GM21529 (cell line): ENCODE measurements around the gene CRACR2A.

Experiments
- ATAC-seq: cut with Tn5 transposase; IDR thresholded peaks from one replicate; pipeline ENCODE4 v1.9.1; 2021; ENCODE audit not compliant: unreplicated experiment

Gene CRACR2A

DNA sequence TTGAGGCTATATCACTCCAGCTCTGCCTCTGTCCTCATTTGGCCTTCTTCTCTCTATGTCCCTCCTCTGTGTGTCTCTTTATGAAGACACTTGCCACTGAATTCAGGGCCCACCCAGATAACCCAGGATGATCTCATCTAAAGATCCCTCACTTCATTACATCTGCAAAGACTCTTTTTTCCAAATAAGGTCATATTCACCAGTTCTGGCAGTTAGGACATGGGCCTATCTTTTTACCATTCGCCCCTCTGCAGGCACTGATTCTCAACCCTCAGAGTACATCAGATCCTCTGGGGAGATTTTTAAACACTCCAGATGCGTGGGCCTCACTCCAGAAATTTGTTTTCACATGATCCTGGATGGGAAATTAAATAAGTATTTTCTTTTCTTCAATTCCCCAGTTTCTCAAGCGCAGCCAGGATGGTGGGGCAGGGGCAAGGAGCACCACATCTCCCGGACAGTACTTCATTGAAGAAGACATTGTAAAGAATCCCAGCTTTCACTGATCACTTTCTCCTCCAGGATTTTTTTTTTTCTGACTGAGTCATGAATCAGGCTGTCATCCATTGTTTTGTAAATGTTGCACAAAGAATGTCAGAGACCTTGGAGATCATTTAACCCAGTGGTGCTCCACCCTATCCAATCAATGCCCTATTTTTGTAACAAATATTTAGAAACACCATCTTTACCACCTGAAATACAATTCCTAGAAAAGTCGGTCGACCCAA is 27.4 kb downstream of the CRACR2A start:
- no peak for ATAC-seq

GRCh38 chr12:3723916-3724805 is 28.7 kb downstream of the CRACR2A start:
- ATAC-seq = no peak

DNA sequence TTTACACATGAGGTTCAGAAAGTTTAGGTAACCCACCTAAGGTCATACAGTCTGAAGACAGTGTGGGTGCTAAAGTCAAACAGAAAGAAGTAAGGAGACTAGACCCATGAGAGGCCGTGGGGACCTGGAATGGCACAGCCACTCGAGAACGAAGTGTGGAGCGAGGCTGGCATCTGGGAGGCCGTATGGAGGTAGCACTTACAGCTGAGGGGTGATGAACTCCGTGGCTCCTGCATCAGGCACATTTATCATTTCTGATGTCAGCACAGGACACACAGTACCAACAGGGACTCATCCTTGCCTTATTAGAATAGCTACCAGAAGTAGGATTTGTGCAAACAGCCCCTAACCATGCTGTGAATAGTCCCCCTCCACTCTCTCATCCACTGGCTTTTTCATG is 30.5 kb downstream of the CRACR2A start:
- ATAC-seq = no peak

DNA sequence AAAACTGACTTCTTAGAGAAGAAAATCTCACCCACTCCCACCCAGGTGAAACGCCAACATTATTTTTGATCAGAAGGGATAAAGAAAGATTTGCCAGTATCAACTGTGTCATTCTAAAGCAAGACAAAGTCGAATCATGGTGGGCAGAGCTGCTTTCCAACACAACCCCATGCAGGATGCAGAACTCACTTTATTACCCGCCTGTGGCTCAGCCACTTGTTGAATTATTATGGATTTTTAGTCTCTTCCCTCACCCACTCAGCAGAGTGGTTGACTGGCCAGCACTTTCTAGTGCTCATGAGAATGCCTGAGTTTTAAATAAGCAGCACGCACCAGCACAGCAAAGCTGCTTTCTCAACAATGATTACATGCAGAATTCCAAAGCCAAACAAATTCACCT is 32.1 kb downstream of the CRACR2A start:
- no peak for ATAC-seq

DNA sequence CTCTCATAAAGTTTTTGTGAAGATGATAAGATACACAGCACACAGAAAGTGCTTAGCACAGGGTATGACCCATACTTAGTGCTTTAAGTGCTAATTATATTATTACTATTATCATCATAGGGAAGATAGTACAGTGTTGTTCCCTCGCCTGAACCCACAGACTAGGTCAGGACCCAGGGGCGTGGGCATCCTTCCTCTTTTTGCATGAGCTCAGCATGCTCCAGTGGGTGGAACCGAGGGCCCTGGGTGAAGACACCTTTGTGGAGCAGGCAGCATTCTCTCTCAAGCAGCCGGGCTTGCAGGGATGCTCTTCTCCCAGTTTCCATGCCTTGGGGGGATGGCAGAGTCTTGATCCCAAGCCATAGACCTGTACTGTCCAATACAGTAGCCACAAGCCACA is 34.8 kb downstream of the CRACR2A start:
- ATAC-seq = no peak

DNA sequence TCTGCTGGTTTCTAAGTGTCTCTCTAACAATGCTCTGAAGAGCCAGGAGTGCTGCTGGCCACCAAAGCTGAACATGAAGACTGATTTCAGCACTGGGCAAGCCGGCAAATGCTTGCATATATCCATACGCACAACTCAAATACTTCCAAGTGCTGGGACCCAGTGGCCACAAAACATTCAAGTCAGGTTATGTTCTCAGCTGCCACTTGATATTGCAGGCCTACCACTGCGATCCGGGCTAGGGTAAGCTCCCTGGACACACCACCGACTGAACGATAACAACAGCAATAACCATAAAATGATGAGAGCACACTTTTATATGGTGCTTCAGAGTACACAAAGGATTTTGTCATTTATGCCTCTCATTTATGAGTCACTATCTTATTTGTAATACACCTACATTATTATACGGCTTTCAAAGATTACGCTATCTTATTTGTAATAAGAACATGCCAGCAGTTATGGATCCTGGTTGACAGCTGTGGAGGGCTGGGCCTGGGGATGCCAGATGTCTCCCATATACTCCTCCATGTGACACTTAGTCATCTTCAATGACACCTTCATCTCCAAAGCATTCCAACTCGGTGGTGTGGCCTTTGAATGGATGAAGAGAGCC is 35.5 kb downstream of the CRACR2A start:
- ATAC-seq = no peak

GRCh38 chr12:3715999-3716398 is 36.9 kb downstream of the CRACR2A start:
- ATAC-seq = no peak

- ATAC-seq = no peak
Observed at GRCh38 chr12:3713947-3714346, 39.0 kb downstream of the CRACR2A start.

DNA sequence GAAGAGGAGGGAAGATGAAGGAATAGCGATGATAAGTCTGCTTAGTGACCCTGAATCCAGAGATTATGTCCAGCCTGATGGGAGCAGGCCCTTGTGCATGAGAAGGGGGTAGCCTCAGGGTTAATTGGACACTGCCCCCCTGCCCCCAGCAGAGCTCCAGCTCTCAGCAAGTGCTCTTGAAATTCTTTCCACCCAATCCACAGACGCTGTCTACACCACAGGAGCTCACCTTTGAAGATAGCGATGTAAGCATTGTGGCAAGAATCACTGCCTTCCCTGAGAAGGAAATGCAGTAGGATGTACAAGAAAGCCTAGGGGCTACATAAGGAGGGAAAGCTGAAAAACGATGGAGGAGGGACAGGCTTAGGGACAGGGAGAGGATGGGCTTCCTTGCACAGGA is 39.4 kb downstream of the CRACR2A start:
- no peak for ATAC-seq

- no peak for ATAC-seq
Observed at GRCh38 chr12:3712209-3712992, 40.5 kb downstream of the CRACR2A start.

DNA sequence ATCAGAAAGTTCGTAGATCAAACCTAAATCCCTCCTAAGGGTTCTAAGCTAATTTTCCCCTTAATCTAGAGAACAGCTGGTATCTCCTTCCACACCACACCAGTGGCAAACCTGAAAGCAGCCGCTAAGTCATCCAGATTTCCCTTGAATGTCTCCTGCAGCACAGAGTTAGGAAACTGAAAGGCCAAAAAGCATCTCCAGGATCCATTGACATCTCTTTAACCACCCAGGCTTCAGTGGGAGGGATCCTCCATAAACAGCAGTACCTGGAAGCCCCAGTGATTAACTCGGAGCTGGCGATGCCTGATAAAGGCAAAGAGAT is 47.6 kb downstream of the CRACR2A start:
- ATAC-seq = no peak

GRCh38 chr12:3704512-3705353 is 48.2 kb downstream of the CRACR2A start:
- no peak for ATAC-seq

GRCh38 chr12:3700861-3701260 is 52.0 kb downstream of the CRACR2A start:
- ATAC-seq = no peak

DNA sequence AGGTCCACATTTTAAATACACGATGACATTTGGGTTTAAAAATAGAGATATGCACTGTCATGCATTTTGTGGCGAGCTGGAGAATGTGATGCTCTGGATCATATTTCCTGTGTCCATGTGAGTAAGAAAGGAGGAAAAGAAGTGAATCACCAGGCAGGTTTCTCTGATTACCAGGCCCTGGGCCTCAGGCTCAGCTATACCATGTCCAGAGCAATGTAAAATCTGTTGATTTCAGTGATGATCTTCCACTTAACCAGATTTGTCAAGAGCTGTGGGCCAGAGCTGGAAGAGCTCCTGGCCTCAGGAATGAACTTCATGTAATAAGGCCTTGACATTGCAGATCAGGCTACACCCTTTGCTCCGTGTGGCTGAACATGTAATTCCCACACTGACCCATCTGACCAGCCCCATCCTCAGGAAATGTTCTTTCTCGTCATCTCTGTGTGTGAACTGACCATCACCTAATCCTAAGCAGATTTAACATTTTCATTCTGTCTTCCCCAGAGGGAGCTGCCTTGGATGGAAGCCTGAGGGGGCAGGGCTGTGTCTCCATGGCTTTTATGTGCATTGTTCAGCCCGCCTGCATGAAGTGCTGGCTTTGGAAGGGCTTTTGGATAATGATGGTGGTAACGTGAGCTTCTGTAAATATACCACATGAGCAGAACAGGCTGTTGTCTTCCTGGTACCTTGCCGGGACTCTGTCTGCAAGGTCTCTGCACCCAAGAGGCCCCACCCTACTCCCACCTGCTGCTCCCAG is 54.5 kb downstream of the CRACR2A start:
- no peak for ATAC-seq

- no peak for ATAC-seq
Observed at GRCh38 chr12:3697311-3697870, 55.5 kb downstream of the CRACR2A start.

DNA sequence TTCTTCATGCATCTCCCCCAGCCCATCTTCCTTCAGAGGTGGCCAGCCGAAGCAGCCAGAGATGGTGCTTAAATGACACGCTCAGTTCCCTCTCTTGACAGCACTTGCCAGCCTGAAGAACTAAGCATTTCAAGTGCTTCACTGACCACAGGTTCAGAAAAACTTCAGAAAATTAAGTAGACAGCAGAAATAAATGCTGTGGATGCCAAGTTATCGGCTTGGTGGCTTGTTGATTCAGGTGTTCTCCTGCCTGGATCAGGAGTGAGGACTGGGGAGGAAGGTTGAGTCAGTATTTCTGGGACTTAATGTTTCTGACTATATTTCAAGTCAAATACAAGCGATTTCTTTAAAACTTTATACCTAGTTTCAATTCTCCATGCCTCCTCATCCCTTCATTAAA is 58.2 kb downstream of the CRACR2A start:
- no peak for ATAC-seq

- no peak for ATAC-seq
Observed at GRCh38 chr12:3692616-3693365, 60.1 kb downstream of the CRACR2A start.

DNA sequence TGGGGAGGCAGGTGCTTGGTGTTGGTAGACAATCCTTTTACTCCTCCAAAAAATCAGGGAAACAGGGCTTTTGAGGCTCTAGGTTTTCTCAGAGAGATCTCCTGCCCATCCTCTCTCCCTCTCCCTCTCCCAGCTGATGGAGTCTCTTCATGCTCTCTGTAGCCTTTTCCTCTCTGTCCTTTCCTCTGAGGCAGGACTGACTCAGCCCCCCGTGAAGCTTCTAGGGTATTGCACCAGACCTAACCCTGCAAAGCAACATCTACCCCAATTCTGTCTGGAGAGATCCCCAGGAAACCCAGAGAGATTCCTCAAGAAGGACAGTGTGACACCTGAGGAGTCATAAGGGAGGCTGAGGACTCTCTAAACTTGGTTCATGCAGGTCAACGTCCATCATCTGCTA is 66.4 kb downstream of the CRACR2A start:
- ATAC-seq = no peak

DNA sequence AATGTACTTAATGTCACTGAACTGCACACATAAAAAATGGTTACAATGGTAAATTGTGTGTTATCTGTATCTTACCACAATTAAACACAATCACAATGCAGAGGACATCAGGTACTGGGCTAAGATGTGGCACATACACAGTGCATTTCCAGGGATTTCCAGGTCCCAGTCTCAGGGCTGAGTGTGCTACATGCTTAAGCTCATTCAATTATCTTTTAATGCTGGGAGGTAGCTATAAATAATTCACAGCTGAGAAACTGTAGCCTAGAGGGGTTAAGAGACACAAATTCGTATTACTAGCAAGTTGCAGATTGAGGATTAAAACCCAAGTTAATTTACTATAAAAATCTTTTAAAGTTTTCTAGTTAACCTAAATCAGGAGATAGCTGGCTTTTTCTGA is 67.1 kb downstream of the CRACR2A start:
- no peak for ATAC-seq
